HG03575 (cell line): Measurements from ENCODE around the gene CYCS.
"Not testable (repeated sequence)": the region's sequence is repeated elsewhere in the genome, so short reads cannot be mapped to it uniquely, and the experiment has no call there.

Source experiments
- ATAC-seq: cut with Tn5 transposase; IDR thresholded peaks from one replicate; pipeline ENCODE4 v1.9.1; 2021; ENCODE audit not compliant: unreplicated experiment, insufficient number of reproducible peaks, low FRiP score; ENCODE audit errors: extremely low read depth

CYCS gene

GRCh38 chr7:25122373-25122772, 2.7 kb downstream of the CYCS start:
- no peak for ATAC-seq

GRCh38 chr7:25121599-25121998, 3.5 kb downstream of the CYCS start:
- ATAC-seq = no peak

GRCh38 chr7:25119102-25119501, 6.0 kb downstream of the CYCS start:
- ATAC-seq = no peak

- ATAC-seq = peak; percentile 21
Measured at GRCh38 chr7:25118048-25118753, 6.9 kb downstream of the CYCS start.

GRCh38 chr7:25117226-25118047, 7.6 kb downstream of the CYCS start:
- ATAC-seq = peak; percentile 62

GRCh38 chr7:25116621-25117020, 8.4 kb downstream of the CYCS start:
- no peak for ATAC-seq

GRCh38 chr7:25110514-25110913, 14.5 kb downstream of the CYCS start:
- ATAC-seq = not testable (repeated sequence)

- no peak for ATAC-seq
Measured at GRCh38 chr7:25109276-25109675, 15.8 kb downstream of the CYCS start.

- ATAC-seq = no peak
Measured at GRCh38 chr7:25105911-25106310, 19.1 kb downstream of the CYCS start.

- ATAC-seq = no peak
Measured at GRCh38 chr7:25103773-25104172, 21.3 kb downstream of the CYCS start.

GRCh38 chr7:25101817-25102216, 23.2 kb downstream of the CYCS start:
- ATAC-seq = no peak

GRCh38 chr7:25098096-25099046, 26.7 kb downstream of the CYCS start:
- no peak for ATAC-seq

- no peak for ATAC-seq
Measured at GRCh38 chr7:25095516-25096345, 29.3 kb downstream of the CYCS start.

- ATAC-seq = no peak
Measured at GRCh38 chr7:25093268-25093826, 31.7 kb downstream of the CYCS start.

GRCh38 chr7:25091779-25092178, 33.3 kb downstream of the CYCS start:
- no peak for ATAC-seq

- no peak for ATAC-seq
Measured at GRCh38 chr7:25091176-25091575, 33.9 kb downstream of the CYCS start.

GRCh38 chr7:25090374-25090773, 34.7 kb downstream of the CYCS start:
- ATAC-seq = no peak

- ATAC-seq = peak; percentile 61
Measured at GRCh38 chr7:25087855-25088254, 37.2 kb downstream of the CYCS start.
